ENCODE data around the gene MICAL3. TPM values are rescaled to one million over a fixed set of nuclear protein-coding genes. Genes with fewer than 3 reads are reported as not detected.

MICAL3 gene
- total RNA-seq, 1 experiment from 2014 or later, result 23.5 TPM

DNA sequence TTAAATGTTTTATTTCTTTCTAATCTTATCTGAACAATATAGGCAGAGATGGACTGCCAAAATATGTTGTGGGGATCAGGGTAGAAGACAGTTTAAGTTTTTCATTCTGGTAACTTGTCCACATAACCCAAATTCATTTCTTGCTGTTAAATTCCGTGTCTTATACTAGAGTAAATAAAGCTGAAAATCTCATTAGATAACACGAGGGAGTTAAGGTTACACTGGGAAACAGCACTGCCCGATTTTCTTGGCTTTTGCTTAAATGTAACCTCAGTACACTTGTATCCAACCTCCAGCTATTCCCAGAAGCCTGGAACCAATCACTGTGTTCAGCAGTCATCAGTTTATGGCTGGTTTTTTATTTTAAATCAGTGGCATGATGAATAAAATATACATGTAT, 48.2 kb downstream of the MICAL3 start:
- no peak for DNase-seq (ENCODE audit: low read depth in 1 of 2, low spot score in 2 of 2)
- no peaks in the 10 kb centered on the region for H3K27me3 ChIP-seq (replicated peaks)

DNA sequence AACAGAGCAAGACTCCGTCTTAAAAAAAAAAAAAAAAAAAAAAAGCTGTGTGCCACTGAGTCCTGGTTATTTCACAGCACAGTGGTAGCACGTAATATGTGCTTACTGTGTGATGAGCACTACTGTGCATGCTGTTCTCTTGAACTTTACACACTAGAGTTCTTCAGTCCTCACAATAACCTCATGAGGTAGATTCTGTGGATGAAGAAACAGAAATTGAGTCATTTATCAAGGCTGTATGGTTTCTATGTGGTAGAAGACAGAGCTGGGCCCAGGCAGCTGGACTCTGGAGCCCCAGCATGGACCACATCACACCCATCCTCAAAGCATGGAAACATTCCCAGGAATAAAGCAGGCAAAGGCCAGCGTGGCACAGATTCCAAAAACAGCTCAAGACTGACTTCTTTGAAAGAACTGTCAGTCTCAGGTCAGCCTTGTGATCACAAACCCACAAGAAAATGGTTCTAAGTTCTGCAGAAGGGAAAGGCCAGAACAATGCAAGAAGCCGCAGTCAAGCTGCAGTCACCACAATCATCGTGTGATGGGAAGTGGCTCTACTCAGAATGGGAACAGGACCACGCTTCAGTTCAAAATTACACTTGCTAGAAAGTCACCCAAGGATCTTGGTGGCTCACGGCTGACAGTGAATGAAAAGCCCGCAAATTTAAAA, 49.5 kb downstream of the MICAL3 start:
- no peaks in the 10 kb centered on the region for H3K9me3 ChIP-seq (replicated peaks)
- H3K4me3 ChIP-seq, result no peak overlapping the region
- H3K36me3 ChIP-seq, result peaks cover 11% of the 10 kb centered on the region; the same call in 1 of the 2 replicates
- H3K27me3 ChIP-seq (replicated peaks), result no peaks in the 10 kb centered on the region
- DNase-seq (ENCODE audit: low read depth in 1 of 2, low spot score in 2 of 2), result no peak
- no peak overlapping the region for H3K27ac ChIP-seq
- peaks cover 34% of the 10 kb centered on the region for H3K4me1 ChIP-seq (replicated peaks)

More for the DNA sequence above, 48.2 kb downstream of the MICAL3 start:
- Histone ChIP-seq H3K9me3 (replicated peaks) (no peaks in the 10 kb centered on the region), H3K27ac (no peak overlapping the region), H3K4me1 (replicated peaks) (peaks cover 23% of the 10 kb centered on the region), H3K36me3 (peaks cover 5% of the 10 kb centered on the region; the same call in 1 of the 2 replicates), H3K4me3 (no peak overlapping the region)

DNA sequence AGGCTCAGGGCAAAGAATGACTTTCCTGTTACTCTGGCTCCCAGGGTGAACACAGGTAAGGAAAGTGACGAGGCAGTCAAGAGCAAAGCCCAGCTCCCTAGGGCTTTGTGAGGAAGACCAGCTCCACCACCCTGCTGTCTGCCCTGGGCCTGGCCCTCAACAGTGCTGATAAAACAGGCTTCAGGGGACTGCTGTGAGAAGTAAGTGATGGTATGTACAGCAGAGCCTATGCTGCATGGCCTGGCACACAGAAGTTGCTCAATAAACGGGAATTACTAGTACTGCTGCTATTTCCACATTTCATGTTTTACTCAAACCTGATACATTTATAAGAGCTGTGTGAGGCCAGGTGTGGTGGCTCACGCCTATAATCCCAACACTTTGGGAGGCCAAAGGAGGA, 50.3 kb downstream of the MICAL3 start:
- no peaks in the 10 kb centered on the region for H3K27me3 ChIP-seq (replicated peaks)
- no peak for DNase-seq (ENCODE audit: low read depth in 1 of 2, low spot score in 2 of 2)
- no peaks in the 10 kb centered on the region for H3K9me3 ChIP-seq (replicated peaks)
- peaks cover 12% of the 10 kb centered on the region; the same call in 1 of the 2 replicates for H3K36me3 ChIP-seq
- no peak overlapping the region for H3K27ac ChIP-seq
- H3K4me1 ChIP-seq (replicated peaks), result peaks cover 40% of the 10 kb centered on the region
- no peak overlapping the region for H3K4me3 ChIP-seq

DNA sequence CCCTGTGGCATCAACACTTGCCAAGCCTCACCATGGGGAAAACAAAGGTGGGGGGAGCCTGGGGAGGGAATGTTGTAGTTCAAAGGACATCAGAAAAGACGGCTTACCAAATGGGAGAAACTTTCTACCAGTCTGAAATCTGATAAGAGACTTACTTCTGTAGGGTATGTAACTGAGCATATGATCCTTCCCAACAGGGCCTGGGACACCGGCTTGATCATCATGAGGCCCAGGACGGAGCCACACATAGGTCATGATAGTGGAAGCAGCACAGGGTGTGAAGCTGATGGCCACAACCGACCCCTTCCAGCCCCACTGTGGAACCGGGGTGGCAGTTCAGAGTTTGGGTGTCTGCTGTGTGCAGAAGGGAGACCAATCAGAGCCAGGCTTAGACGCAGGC, 51.1 kb downstream of the MICAL3 start:
- peaks cover 17% of the 10 kb centered on the region for H3K36me3 ChIP-seq
- H3K4me3 ChIP-seq, result no peak overlapping the region
- DNase-seq (ENCODE audit: low read depth in 1 of 2, low spot score in 2 of 2), result no peak
- H3K9me3 ChIP-seq (replicated peaks), result no peaks in the 10 kb centered on the region
- no peak overlapping the region; the same call in 1 of the 2 replicates for H3K27ac ChIP-seq
- H3K4me1 ChIP-seq (replicated peaks), result peaks cover 40% of the 10 kb centered on the region
- H3K27me3 ChIP-seq (replicated peaks), result no peaks in the 10 kb centered on the region

DNA sequence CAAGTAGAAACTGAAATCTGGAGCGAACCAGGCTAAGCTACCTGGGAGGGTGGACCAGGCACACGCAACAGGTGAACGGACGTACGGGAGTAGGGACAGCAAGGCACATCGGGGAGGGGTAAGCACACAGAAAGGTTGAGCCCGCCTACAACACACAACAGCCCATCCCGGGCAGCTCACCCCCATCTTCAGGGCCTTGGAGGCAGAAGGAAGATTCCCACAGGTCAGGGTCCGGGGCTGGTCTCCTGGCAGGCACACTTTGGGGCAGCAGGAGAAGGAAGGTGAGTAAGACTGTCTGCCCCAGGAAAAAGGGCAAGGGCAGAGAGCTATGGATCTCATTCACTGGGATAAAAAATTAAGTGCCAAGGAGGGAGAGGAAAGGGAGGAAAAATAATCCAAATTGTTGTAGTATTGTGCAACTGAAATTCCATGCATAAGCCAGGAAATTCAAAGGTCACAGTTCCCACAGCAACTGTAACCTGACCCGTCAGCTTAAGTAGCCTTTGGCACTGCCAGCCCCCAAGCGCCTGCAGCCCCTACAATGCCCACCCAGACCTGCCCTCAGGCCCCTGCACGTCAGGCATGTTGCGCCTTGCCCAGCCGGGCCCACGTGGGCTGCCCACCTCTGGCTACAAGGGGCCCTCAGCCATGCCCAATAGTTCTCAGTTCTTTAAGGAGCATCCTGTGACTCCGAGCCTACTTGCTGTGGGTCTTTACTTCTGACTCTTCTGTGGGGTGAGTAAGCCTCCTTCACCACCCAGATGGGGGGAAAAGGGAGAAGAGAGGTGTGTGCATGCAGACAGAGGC, 51.8 kb downstream of the MICAL3 start:
- H3K4me3 ChIP-seq, result no peak overlapping the region
- H3K36me3 ChIP-seq, result peaks cover 19% of the 10 kb centered on the region
- peak in 1 of 2 experiments; percentile 19 for DNase-seq (ENCODE audit: low read depth in 1 of 2, low spot score in 2 of 2)
- no peaks in the 10 kb centered on the region for H3K9me3 ChIP-seq (replicated peaks)
- H3K4me1 ChIP-seq (replicated peaks), result peaks cover 40% of the 10 kb centered on the region
- H3K27me3 ChIP-seq (replicated peaks), result no peaks in the 10 kb centered on the region
- peak overlapping the region; percentile 37 for H3K27ac ChIP-seq

DNA sequence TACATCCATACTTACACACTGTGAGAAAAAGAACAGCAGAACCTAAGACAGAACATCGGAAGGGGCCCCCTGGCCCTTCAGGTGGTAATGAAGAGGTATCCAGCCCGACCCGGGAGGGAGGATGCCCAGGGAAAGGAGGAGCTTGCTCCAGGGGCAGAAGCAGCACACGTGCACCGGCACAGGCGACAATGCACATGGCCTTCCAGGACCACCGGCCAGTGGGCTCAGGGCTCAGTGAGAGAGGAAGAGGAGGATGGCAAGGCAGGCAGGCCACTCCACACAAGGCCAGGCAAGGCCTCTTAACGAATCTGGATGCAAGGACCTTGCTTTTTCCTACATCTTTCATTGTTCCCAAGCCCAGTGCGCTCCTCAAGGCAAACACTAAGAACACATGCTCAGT, 52.6 kb downstream of the MICAL3 start:
- DNase-seq (ENCODE audit: low read depth in 1 of 2, low spot score in 2 of 2), result no peak
- H3K4me3 ChIP-seq, result no peak overlapping the region
- no peaks in the 10 kb centered on the region for H3K9me3 ChIP-seq (replicated peaks)
- no peaks in the 10 kb centered on the region for H3K27me3 ChIP-seq (replicated peaks)
- peaks cover 19% of the 10 kb centered on the region for H3K36me3 ChIP-seq
- no peak overlapping the region for H3K27ac ChIP-seq
- peaks cover 45% of the 10 kb centered on the region for H3K4me1 ChIP-seq (replicated peaks)

DNA sequence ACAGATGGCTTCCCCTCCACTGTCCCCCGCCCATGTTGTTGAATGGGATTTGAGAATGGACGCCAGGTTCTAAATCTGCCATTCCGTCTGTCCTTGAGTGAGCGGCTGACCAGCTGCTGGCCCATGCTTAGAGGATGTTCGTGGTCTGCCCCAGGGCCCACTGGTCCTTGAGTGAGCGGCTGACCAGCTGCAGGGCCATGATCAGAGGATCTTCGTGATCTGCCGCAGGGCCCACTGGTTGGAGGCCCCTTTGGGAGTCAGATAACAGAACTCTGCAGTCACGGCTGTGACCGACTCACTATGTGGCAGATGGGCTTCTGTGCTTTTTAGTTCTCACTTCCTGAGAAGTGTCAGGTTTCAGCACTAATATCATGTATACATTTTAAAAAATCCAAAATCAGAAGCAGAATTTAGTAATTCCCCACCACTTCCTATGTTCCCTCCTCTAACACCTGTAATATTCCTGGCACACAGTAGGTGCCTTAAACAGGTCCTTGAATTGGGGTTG, 54.1 kb downstream of the MICAL3 start:
- Histone ChIP-seq H3K27ac (no peak overlapping the region), H3K9me3 (replicated peaks) (no peaks in the 10 kb centered on the region), H3K4me1 (replicated peaks) (peaks cover 60% of the 10 kb centered on the region), H3K27me3 (replicated peaks) (no peaks in the 10 kb centered on the region), H3K36me3 (peaks cover 19% of the 10 kb centered on the region), H3K4me3 (no peak overlapping the region)
- no peak for DNase-seq (ENCODE audit: low read depth in 1 of 2, low spot score in 2 of 2)

DNA sequence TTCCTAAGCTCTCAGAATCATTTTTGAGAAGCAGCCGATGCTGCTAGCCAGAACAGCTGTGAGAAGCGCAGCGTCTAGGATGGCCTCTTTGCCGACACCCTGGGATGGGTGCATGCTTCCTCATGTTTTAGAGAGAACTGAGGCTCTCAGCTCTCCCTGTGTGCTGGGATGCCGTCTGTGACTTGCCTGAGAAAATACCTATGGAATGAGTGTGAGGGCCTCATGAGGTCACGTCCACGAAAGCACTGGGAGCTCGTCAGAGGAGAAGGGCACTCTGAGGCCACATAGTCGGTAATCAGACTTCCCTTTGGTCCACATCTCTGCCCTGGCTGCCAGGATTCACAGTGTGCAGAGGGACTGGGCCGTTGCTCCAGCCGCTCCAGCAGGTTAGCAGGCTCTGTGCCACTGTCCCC, 54.7 kb downstream of the MICAL3 start:
- DNase-seq (ENCODE audit: low read depth in 1 of 2, low spot score in 2 of 2), result peak in 1 of 2 experiments; percentile 48
- Histone ChIP-seq H3K4me3 (no peak overlapping the region), H3K27ac (peak overlapping the region; percentile 41), H3K9me3 (replicated peaks) (no peaks in the 10 kb centered on the region), H3K36me3 (peaks cover 19% of the 10 kb centered on the region), H3K27me3 (replicated peaks) (no peaks in the 10 kb centered on the region), H3K4me1 (replicated peaks) (peaks cover 60% of the 10 kb centered on the region)

DNA sequence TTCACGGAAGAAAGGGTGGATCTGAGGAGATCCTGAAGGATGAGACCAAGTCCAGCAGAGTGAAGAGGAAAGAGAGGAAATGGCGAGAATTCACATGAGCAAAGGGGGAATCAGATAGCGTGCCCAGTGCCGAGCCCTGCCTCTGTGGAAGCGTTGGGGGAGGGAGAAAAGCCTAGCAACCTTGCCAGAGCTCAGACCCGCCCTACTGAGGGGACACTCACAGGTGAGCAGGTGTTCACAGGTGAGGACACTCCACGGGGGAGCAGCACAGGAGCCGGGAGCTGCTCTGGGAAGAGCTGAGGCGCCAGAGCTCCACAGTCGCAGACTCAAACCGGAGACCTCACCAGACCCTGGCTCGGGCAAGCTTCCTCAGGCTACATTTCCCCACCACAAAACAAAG, 56.2 kb downstream of the MICAL3 start:
- H3K4me1 ChIP-seq (replicated peaks), result peaks cover 64% of the 10 kb centered on the region
- H3K36me3 ChIP-seq, result peaks cover 22% of the 10 kb centered on the region
- H3K27me3 ChIP-seq (replicated peaks), result no peaks in the 10 kb centered on the region
- no peak overlapping the region for H3K4me3 ChIP-seq
- no peak for DNase-seq (ENCODE audit: low read depth in 1 of 2, low spot score in 2 of 2)
- no peaks in the 10 kb centered on the region for H3K9me3 ChIP-seq (replicated peaks)
- H3K27ac ChIP-seq, result no peak overlapping the region

DNA sequence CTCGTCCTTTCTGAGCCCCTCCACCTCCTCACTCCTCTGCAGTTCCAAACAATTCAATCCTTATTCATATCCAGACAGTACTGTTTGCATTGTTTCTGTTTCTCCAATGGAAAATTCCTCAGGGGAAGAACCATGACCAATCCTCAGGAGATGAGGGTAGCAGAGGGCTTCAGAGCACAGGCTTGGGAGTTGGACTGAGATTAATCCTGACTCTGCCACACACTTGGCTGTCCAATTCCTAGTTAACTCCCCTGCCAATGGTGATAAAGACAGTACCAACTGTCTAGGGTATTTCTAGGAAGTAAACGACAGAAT, 58.0 kb downstream of the MICAL3 start:
- Histone ChIP-seq H3K27me3 (replicated peaks) (no peaks in the 10 kb centered on the region), H3K27ac (no peak overlapping the region), H3K36me3 (peaks cover 22% of the 10 kb centered on the region), H3K4me3 (no peak overlapping the region), H3K4me1 (replicated peaks) (peaks cover 47% of the 10 kb centered on the region), H3K9me3 (replicated peaks) (no peaks in the 10 kb centered on the region)
- DNase-seq (ENCODE audit: low read depth in 1 of 2, low spot score in 2 of 2), result no peak

DNA sequence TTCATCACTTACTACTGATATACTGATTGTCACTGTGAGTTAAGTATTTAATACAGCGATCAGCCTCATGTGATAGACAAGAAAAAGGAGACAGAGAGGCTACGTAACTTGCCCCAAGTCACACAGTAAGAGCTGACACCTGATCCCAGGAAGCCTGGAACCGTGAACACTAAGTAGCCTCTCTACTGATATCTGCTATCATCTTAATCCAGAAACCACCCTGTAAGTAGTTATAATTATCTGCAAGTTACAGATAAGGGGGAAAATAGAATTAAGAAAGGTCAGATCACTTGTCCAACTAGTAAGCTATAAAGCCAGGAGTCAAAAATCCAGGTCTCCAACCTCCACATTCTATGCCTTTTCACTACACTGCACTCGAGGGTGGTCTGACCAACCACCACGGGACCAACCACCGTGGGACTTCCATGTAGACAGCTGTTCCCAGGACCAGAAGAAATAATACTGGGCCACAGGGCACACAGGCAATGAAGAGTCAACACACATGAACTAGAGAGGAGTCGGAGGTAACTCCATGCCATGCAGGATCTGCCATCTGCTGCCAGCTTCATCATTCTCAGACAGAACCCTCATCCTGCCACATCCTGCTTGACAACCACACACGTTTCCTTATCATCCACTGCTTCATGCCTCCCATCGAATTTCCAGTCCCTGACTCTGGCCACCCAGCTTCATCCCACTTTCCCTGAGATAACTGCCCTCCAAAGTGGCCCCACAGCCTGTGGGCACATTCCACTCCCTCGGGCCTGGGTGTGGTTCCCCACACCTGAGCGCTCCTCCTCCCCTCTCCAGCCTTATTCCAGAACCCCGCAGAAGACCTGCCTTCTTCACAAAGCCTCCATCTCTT, 58.6 kb downstream of the MICAL3 start:
- no peaks in the 10 kb centered on the region for H3K27me3 ChIP-seq (replicated peaks)
- H3K4me1 ChIP-seq (replicated peaks), result peaks cover 41% of the 10 kb centered on the region
- peaks cover 18% of the 10 kb centered on the region for H3K36me3 ChIP-seq
- no peak overlapping the region for H3K4me3 ChIP-seq
- no peaks in the 10 kb centered on the region for H3K9me3 ChIP-seq (replicated peaks)
- no peak for DNase-seq (ENCODE audit: low read depth in 1 of 2, low spot score in 2 of 2)
- no peak overlapping the region for H3K27ac ChIP-seq

DNA sequence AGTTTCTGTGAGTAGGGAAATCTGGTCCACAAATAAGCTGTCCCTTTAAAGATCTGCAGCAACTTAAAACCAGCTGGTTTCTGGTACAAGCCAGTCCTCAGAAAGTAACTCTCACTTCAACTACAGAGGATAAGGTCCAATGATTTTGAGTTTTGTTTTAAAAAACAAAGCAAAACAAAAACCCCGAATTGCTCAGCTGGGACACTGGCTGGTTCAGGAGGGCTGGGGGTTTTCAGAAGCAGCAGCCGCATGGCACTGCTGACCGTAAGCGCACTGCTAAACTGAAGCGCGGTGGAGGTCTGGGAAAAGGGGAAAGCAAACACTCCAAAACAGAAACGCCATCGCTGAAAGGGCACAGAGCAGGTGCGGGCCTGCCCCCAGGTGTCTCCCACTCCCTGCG, 59.7 kb downstream of the MICAL3 start:
- Histone ChIP-seq H3K4me1 (replicated peaks) (peaks cover 31% of the 10 kb centered on the region), H3K4me3 (no peak overlapping the region), H3K36me3 (peaks cover 18% of the 10 kb centered on the region), H3K9me3 (replicated peaks) (no peaks in the 10 kb centered on the region), H3K27ac (no peak overlapping the region), H3K27me3 (replicated peaks) (no peaks in the 10 kb centered on the region)
- no peak for DNase-seq (ENCODE audit: low read depth in 1 of 2, low spot score in 2 of 2)

DNA sequence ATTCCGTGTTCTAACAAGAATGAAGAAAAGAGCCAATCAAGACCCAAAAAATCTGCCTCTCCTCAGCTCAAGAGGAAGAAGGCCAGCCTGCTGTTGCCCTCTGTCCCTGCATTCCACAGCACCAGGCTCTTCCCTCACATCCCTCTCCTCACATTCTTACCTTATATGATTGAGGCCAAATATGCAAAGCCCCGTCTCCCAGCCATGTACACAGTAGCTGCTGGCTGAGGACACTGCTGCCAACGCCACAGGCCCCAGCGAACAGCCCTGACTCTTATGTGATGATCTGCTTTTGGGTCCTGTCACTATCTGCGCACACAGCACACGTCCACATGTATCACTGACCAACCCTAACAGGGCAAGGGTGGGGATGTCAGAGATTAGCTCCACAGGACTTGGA, 60.2 kb downstream of the MICAL3 start:
- Histone ChIP-seq H3K27me3 (replicated peaks) (no peaks in the 10 kb centered on the region), H3K27ac (no peak overlapping the region), H3K4me3 (no peak overlapping the region), H3K4me1 (replicated peaks) (peaks cover 27% of the 10 kb centered on the region), H3K36me3 (peaks cover 18% of the 10 kb centered on the region), H3K9me3 (replicated peaks) (no peaks in the 10 kb centered on the region)
- no peak for DNase-seq (ENCODE audit: low read depth in 1 of 2, low spot score in 2 of 2)

Data from SJSA1 (cell line).